ENCODE results near the gene TMEM44. TPM values are rescaled to one million over a fixed set of nuclear protein-coding genes. Genes with fewer than 3 reads are reported as not detected.

Gene TMEM44
- total and polyA plus RNA-seq, 2 donors (not counting 3 experiments of a cell fraction or from before 2014, with no cell fraction given) = 93.8 to 125 TPM

DNA sequence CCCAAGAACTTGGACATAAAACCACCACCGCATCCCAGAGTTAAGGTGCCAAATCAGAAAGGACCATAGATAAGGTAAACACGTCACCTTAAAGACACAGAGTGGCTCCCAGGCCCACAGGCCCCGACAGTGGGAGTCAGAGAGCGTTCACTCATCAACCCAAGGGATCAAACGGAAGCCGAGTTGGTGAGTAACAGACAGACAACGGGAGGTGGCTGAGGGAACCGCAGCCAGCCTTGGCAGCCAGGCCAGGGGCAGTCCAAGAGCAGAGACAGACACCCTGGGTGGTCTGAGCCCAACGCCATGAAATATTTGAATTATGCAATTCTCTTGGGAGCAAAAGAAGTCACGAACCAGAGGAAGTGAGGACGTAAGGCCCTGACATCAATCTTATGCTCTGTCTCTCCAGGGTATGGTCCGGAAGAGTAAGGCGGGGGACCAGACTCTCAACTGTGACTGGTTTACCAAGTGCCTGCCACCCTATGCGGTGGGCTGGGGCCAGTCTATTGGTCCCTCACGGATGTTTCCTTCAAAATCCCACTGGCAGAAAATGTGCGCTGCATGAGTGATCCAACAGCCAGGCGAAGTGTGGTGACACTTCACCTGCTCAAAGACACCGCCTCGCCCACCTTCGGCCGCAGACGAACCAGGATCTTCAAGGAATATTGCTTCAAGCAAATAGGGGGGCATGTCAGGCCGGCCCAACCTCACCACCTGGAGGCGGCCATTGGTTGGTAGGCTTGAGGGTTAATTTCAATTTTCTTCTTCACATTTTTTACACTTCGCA, 34.3 kb downstream of the TMEM44 start:
- Histone ChIP-seq H3K4me3 (replicated peaks in 1 of 3; ENCODE audit: insufficient read depth in 1 of 3, low read depth in 1 of 3, low read length in 3 of 3) (no peak overlapping the region), H3K9me1 (replicated peaks; ENCODE audit: control insufficient read depth, extremely low read depth, insufficient read depth, low read length) (no peaks in the 10 kb centered on the region), H2AFZ (ENCODE audit: low read depth, low read length) (no peak overlapping the region), H3K4me2 (ENCODE audit: insufficient read depth, low read length) (no peak overlapping the region), H3K9ac (replicated peaks; ENCODE audit: extremely low read depth, insufficient read depth, low read length) (no peak overlapping the region), H4K20me1 (replicated peaks; ENCODE audit: control insufficient read depth, extremely low read depth, insufficient read depth, low read length) (no peaks in the 10 kb centered on the region), H3K27me3 (ENCODE audit: control insufficient read depth in 2 of 2, insufficient read depth in 2 of 2, low read length in 2 of 2) (no peaks in the 10 kb centered on the region), H3K4me1 (ENCODE audit: control insufficient read depth, extremely low read depth, insufficient read depth, low read length) (peaks cover 3% of the 10 kb centered on the region), H3K27ac (ENCODE audit: insufficient read depth, low read depth, low read length) (no peak overlapping the region), H3K9me3 (replicated peaks; ENCODE audit: control insufficient read depth, insufficient read depth, low read length) (no peaks in the 10 kb centered on the region), H3K79me2 (ENCODE audit: control insufficient read depth, insufficient read depth, low read length) (no peaks in the 10 kb centered on the region), H3K36me3 (ENCODE audit: control insufficient read depth in 2 of 2, extremely low read depth in 1 of 2, insufficient read depth in 2 of 2, low read length in 2 of 2) (peaks cover 11 to 45% of the 10 kb centered on the region in 2 experiments)
- DNase-seq (ENCODE audit: low read depth, low spot score) = no peak
- dilution Hi-C loops (cut with MboI; ENCODE audit: extremely low pct_ligation_motif_present, low sequenced_read_pairs) = no loop called here
- ChIA-PET POLR2A (no interaction called here), CTCF (no interaction called here)
- BruUV-seq (replicated peaks) = no TSS peak
- no peak for TF ChIP-seq MYC (IDR thresholded peaks at IDR 0.05; ENCODE audit: low read depth, low read length)
- TF ChIP-seq, protein P1, sequence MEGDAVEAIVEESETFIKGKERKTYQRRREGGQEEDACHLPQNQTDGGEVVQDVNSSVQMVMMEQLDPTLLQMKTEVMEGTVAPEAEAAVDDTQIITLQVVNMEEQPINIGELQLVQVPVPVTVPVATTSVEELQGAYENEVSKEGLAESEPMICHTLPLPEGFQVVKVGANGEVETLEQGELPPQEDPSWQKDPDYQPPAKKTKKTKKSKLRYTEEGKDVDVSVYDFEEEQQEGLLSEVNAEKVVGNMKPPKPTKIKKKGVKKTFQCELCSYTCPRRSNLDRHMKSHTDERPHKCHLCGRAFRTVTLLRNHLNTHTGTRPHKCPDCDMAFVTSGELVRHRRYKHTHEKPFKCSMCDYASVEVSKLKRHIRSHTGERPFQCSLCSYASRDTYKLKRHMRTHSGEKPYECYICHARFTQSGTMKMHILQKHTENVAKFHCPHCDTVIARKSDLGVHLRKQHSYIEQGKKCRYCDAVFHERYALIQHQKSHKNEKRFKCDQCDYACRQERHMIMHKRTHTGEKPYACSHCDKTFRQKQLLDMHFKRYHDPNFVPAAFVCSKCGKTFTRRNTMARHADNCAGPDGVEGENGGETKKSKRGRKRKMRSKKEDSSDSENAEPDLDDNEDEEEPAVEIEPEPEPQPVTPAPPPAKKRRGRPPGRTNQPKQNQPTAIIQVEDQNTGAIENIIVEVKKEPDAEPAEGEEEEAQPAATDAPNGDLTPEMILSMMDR (IDR thresholded peaks at IDR 0.05; ENCODE audit: extremely low read depth in 1 of 2, insufficient read depth in 1 of 2, low read depth in 1 of 2, low read length in 2 of 2) = no peak
- TF ChIP-seq, protein P2, sequence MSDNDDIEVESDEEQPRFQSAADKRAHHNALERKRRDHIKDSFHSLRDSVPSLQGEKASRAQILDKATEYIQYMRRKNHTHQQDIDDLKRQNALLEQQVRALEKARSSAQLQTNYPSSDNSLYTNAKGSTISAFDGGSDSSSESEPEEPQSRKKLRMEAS (IDR thresholded peaks at IDR 0.05; ENCODE audit: insufficient read depth, insufficient read length) = no peak
- FAIRE-seq = no peak
- intact Hi-C loops (cut with micrococcal nuclease) = no loop called here

DNA sequence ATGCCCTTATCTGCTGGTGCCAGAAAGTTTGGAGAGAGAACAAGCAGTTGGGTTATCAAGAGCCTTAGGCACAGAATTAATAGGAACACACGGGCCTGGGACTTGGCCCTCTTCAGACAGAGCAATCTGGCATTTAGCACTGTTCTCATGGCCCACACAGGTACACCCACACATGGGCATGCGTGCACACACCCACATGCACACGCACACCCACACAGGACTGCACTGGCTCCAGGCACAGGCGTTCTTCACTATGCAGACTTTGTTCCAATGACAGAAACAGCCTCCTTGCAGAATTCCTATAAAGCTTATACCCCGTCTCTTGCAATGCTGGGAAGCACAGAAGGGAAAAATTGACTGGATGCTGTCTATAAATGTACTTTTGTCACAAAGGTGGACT, 36.3 kb downstream of the TMEM44 start:
- dilution Hi-C loops (cut with MboI; ENCODE audit: extremely low pct_ligation_motif_present, low sequenced_read_pairs) = no loop called here
- H3K27me3 ChIP-seq (ENCODE audit: control insufficient read depth in 2 of 2, insufficient read depth in 2 of 2, low read length in 2 of 2) = no peaks in the 10 kb centered on the region
- no peaks in the 10 kb centered on the region for H3K79me2 ChIP-seq (ENCODE audit: control insufficient read depth, insufficient read depth, low read length)
- peaks cover 9 to 34% of the 10 kb centered on the region in 2 experiments for H3K36me3 ChIP-seq (ENCODE audit: control insufficient read depth in 2 of 2, extremely low read depth in 1 of 2, insufficient read depth in 2 of 2, low read length in 2 of 2)
- no peaks in the 10 kb centered on the region for H3K9me1 ChIP-seq (replicated peaks; ENCODE audit: control insufficient read depth, extremely low read depth, insufficient read depth, low read length)
- H3K9me3 ChIP-seq (replicated peaks; ENCODE audit: control insufficient read depth, insufficient read depth, low read length) = no peaks in the 10 kb centered on the region
- no peak overlapping the region for H3K4me2 ChIP-seq (ENCODE audit: insufficient read depth, low read length)
- no peak for FAIRE-seq
- no peaks in the 10 kb centered on the region for H4K20me1 ChIP-seq (replicated peaks; ENCODE audit: control insufficient read depth, extremely low read depth, insufficient read depth, low read length)
- H3K4me1 ChIP-seq (ENCODE audit: control insufficient read depth, extremely low read depth, insufficient read depth, low read length) = peaks cover 11% of the 10 kb centered on the region
- no peak overlapping the region for H2AFZ ChIP-seq (ENCODE audit: low read depth, low read length)
- intact Hi-C loops (cut with micrococcal nuclease) = no loop called here
- ChIA-PET CTCF (interaction anchor here (5.9 kb wide), 1 partner anchor 123 kb away, joined by 210 read pairs; no protein-coding TSS in a partner anchor), POLR2A (no interaction called here)
- H3K9ac ChIP-seq (replicated peaks; ENCODE audit: extremely low read depth, insufficient read depth, low read length) = no peak overlapping the region
- DNase-seq (ENCODE audit: low read depth, low spot score) = no peak
- H3K27ac ChIP-seq (ENCODE audit: insufficient read depth, low read depth, low read length) = no peak overlapping the region
- no peak overlapping the region for H3K4me3 ChIP-seq (replicated peaks in 1 of 3; ENCODE audit: insufficient read depth in 1 of 3, low read depth in 1 of 3, low read length in 3 of 3)
- no TSS peak for BruUV-seq (replicated peaks)
- TF ChIP-seq, protein P1 (IDR thresholded peaks at IDR 0.05; ENCODE audit: extremely low read depth in 1 of 2, insufficient read depth in 1 of 2, low read depth in 1 of 2, low read length in 2 of 2) = no peak
- TF ChIP-seq FOS (IDR thresholded peaks at IDR 0.05; ENCODE audit: borderline replicate concordance, insufficient read depth, low read length) (no peak), EZH2 (IDR thresholded peaks at IDR 0.05; ENCODE audit: borderline replicate concordance, low read depth, low read length, severe bottlenecking) (no peak), POLR2AphosphoS5 (IDR thresholded peaks at IDR 0.05; ENCODE audit: insufficient read depth, low read depth, low read length) (no peak), JUN (IDR thresholded peaks at IDR 0.05; ENCODE audit: borderline replicate concordance, insufficient read depth, insufficient read length, low read depth) (no peak), MYC (IDR thresholded peaks at IDR 0.05; ENCODE audit: low read depth, low read length) (no peak), POLR2A (IDR thresholded peaks at IDR 0.05; ENCODE audit: low read depth, low read length) (no peak), GATA2 (IDR thresholded peaks at IDR 0.05; ENCODE audit: insufficient read depth, insufficient read length, low read depth, low read length) (no peak)
- TF ChIP-seq, protein P2 (IDR thresholded peaks at IDR 0.05; ENCODE audit: insufficient read depth, insufficient read length) = no peak
